Stimulated activated CD8-positive, alpha-beta memory T cell treated with anti-CD3 and anti-CD28 coated beads, Interleukin-4, amount 100 ng/mL, for 48 hours (primary cell): Measurements from ENCODE around the gene ATXN7.
A peak's percentile ranks its signal among the peaks of the same experiment; 100 is the strongest.

ENCODE experiments used
- DNase-seq: peaks from one replicate; pipeline ENCODE4 v3.0.0-alpha.2; 2020

ATXN7 gene

DNA sequence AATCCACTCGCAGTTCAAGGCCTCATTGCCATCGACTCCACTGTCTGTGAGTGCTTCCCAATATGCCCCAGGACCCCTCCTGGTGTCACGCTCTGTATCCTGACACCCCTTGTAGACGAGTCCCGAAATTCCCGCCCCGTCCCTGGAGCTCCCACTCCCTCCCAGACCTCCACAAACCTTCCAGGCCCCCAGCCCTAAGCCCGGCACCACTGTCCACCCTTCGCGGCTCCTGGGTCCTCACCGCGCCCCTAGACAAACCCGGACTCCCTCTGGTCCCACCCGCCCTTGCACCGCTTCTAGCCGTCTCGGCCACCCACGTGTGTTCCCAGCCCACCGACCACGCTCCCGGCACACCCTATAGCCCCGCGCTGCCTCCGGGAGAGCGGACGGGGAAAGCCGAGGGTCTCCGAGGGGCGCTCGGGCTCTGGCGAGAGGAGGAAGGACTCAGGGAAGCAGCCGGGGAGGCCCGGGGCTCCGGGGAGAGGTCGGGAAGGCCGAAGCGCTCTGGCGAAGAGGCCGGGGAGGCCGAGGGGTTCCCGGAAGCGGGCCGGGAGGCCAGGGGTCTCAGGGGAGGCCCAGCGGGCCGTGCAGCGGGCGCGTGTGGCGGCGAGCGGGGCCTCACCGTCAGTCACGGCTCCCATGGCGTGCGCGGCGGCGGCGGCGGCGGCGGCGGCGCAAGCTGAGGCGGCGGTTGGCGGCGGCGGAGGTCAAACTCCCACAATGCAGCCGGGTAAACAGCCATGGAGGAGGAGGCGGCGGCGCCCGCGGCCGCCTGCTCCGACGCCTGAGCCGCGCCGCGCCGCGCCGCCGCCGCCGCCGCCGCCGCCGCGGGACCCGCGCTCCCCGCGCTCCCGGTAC lies at the start of gene ATXN7, which contains the start of gene THOC7:
Gene ATXN7, plus strand, starts transcription at position 718 of the 858 bp plus-strand sequence. CDS start 48,732 bp downstream, outside the sequence.
Gene THOC7, minus strand, starts transcription at position 656 of the 858 bp plus-strand sequence. Its CDS starts 15 bp downstream, at position 641.
- DNase-seq, result peak; percentile 75

GRCh38 chr3:63814237-63814636 lies 49.4 kb upstream of the ATXN7 start:
- no peak for DNase-seq

GRCh38 chr3:63817225-63817624 lies 46.4 kb upstream of the ATXN7 start:
- DNase-seq, result no peak

DNA sequence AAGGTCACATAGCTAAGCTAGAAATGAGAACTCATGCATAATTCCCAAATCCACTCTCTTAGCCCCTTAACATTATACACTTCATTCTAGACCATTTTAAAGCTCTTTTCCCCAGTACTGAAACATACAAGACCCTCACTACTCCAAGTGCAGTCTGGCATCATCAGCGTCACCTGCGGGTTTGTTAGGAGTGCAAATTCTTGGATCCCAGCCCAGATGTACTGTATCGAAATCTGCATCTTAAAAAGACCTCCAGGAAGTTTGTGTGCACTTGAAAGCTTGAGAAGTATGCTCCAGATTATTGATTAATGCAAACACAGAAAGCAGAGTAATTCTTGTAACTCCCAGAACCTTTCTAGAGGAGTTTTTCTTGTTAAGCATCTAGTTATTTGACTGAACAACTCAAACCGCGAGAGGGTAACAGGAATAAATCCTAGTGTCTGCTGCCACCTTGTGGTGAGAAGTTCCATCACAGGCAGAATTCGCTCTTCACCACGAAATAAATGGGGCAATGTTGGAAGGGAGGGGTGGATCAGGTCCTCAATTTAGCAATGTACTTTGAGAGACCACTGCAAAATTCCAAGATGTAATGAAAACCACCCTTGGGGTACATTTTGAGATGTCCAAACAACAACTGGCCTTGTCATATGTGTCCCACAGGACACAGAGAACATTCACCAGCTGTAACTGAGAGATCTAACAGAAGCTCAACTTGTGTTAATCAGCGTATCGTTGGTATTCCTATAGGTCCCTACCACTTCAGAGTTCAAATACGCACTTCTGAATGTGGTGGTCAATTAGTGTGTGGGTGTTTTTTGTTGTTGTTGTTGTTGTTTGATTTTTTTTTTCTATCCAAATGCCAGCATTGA lies 45.2 kb upstream of the ATXN7 start:
- DNase-seq, result peak; percentile 74

GRCh38 chr3:63819151-63819398 lies 44.6 kb upstream of the ATXN7 start, which contains the start of gene C3orf49:
C3orf49 (plus strand) TSS chr3:63819299; CDS start chr3:63819472, 173 bp downstream.
- DNase-seq, result no peak

DNA sequence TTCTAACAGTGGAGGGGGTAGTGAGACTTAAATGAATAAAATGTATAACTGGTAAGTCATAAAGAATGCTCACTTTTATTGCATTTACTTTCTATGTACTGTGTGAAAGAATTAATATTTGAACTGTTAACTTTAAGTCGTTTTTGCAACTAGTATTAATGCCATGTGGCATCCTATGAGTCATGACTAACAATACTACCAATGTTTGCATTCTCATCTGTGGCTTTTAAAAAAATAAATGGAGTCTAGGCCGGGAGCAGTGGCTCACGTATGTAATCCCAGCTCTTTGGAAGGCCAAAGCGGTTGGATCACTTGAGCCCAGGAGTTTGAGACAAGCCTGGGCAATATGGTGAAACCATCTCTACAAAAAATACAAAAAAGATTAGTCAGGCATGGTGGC lies 39.4 kb upstream of the ATXN7 start:
- DNase-seq, result no peak

DNA sequence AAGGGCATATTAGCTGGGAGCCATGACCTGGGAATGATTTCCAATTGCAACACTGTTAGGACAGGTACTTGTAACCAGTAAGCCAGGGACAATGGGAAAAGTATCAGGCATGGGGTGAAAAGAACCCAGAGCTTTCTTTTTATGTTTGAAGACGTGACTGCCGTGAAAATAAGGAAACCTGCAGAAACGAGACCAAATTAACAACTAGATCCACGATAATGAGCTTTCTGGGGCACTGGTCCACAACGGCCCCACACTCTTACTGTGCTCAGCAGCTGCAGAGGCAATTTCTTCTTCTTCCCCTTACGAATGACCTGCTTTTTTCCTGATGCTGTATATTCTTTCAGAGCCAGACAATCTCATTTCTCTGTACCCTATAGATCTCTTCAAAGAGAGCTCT lies 33.1 kb upstream of the ATXN7 start:
- DNase-seq, result no peak

GRCh38 chr3:63832395-63832794 lies 31.3 kb upstream of the ATXN7 start:
- DNase-seq, result no peak

- no peak for DNase-seq
Observed at GRCh38 chr3:63841704-63842103, 22.0 kb upstream of the ATXN7 start.

DNA sequence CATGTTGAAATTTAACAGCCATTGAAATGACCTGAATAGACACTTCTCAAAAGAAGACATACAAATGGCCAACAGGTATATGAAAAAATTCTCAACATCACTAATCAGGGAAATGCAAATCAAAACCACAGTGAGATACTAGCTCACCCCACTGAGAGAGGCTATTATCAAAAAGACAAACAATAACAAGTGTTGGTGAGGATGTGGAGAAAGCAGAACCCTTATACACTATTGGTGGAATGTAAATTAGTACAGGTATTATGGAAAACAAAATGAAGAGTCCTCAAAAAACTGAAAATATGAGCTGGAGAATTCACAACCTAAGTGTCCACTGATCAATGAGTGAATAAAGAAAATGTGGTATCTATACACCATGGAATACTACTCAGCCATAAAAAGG lies 21.5 kb upstream of the ATXN7 start:
- DNase-seq, result no peak

- no peak for DNase-seq
Observed at GRCh38 chr3:63845215-63845614, 18.5 kb upstream of the ATXN7 start.

DNA sequence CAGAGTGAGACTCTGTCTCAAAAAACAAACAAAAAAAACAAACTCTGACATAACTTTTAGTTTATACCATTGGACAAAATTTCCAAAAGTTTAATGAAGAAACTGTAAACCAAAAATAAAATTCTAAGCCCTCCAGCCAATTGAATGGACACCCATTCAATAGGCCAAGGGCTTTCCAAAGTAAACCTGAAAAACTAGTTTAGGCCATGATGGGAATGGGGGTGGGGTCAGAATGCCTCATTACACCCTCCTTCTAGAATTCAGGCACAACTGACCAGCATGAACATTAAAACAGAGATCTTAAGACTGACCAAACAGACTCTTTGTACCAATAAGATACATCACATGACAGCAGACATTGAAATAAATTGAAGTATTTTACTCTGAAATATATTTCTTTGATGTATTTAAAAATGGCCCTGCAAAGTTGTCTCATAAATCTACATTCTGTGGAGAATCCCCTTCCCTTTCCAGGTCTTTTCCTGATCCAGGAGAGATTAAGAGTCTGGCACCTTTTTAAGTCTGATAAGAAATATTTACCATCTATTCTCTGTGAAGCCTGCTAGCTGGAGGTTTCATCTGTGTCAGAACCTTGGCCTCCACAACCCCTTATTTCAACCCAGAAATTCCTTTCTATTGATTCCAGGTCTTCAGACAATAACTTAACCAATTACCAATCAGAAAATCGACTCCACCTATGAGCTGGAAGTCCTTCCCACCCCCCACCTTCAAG lies 15.8 kb upstream of the ATXN7 start:
- DNase-seq, result no peak

DNA sequence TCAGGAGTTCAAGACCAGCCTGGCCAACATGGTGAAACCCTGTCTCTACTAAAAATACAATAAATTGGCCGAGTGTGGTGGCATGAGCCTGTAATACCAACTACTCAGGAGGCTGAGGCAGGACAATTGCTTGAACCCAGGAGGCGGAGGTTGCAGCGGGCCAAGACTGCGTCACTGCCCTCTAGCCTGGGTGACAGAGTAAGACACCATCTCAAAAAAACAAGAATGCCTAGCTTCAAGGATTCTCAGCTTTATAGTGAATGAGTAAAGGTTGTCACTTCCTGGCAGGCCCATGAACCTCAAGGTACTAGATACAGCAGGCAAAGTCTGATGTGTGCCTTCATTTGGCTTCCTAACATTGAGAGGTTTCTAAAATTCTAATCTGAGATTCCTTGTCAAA lies 14.5 kb upstream of the ATXN7 start:
- DNase-seq, result no peak

GRCh38 chr3:63851287-63851686 lies 12.4 kb upstream of the ATXN7 start:
- no peak for DNase-seq

DNA sequence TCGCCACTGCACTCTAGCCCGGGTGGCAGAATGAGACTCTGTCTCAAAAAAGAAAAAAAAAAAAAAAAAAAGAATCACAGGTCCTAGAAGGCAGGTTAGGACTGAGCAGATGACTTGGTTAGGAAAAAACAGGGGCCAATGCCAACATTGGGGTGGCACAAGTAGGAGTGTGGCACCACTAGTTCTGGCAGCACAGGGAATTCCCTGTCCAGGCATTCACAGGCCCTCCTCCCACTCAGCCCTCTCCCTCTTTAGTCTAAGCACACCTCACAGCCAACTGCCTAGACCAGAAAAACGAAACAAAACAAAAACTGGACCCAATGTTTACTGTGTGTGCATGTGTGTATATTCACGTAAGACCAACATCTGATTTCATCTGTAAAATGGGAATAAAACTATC lies 10.6 kb upstream of the ATXN7 start:
- no peak for DNase-seq

DNA sequence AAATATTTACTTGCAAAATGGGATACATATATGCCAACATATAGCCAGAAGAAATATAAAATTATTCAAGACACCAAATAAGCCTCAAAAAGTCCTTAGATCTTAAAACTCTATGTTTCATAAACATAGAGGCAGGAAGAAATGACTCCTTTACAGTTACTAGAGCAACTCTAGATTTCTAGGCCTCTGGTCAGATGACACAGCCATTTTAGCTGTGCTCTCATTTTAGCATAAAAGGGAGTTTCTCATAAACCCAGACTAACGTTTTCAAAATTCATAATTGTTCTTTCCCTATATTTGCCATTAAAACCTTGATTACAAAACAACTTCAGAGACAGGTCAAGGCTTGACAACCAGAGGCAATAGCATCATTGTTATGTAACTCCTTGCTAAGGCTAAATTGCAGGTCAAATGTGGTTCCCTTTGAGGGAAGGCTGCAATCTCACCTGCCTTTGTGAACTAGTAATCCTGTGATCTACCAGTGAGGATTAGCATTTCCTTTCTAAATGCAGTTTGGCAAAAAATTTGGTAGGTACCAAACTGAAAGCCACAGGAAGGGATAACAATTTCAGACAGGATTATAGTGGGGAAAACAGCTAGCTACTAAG lies 8.2 kb upstream of the ATXN7 start:
- no peak for DNase-seq

DNA sequence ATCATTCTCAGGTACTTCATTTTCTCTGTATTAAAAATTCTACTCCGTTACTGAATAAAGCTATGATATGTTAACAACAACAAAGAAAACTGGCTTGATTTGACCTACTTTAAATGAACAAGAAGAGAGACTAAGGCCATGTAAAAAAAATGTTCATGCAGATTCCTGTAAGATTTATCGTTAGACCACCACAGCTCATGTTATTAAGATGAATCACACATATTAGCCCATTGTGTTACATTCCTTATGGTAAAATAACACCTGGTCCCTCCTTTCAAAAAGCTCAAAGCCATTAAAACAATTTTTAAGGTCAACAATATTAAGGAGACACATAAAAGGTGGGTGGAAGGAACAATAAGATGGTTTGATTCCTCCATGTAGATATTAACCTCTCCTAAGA lies 6.4 kb upstream of the ATXN7 start:
- no peak for DNase-seq

DNA sequence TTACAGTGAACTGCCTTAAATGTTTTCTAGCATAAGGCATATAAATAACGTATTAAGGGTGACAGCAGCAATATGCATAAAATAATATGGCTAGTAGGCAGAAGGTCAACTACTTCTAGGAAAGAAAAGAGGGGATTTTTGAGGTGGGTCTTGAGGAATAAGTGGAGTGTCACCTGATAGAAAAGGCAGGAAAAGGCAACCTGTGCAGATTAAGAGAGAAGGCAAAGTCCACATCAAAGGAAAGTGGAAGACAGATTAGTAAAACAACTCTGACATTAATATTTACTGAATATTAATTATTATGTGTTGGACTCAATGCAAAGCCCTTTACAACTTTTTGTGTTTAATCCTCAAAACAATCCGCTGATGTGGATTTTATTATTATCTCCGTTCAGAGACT lies 2.9 kb upstream of the ATXN7 start:
- DNase-seq, result no peak

DNA sequence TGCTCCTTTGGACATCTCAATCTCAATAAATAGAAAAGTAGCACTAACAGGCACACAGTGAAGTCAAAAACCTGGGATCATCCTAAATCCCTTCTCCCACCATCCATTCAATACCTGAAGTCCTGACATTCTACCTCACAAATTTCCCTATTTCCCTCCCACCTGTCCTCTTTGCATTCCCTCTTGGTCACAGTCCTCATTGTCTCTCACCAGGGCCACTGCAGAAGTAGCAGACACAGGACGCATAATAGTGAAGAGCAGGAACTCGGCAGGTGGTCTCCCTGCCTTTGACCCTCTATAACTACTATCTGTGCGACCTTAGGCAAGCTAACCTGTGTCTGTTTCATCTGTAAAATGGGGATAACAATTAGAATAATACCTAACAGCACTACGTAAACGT lies 2.4 kb upstream of the ATXN7 start:
- no peak for DNase-seq

DNA sequence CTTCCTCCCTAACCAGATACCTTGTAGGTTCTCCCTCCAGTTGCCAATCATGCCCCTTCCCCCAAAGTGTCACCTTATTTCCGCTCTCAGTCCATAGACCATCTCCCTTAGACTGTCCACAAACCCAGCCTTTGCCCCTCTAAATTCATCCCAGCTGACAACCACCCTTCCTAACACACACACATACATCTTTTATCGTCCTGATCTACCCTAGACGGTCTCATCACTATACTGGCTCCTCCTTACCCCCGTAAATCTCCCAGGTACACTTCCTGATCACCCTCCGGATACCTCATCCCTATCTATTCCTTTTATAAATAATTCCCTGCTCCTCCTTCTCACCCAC lies 890 bp upstream of the ATXN7 start:
- no peak for DNase-seq

DNA sequence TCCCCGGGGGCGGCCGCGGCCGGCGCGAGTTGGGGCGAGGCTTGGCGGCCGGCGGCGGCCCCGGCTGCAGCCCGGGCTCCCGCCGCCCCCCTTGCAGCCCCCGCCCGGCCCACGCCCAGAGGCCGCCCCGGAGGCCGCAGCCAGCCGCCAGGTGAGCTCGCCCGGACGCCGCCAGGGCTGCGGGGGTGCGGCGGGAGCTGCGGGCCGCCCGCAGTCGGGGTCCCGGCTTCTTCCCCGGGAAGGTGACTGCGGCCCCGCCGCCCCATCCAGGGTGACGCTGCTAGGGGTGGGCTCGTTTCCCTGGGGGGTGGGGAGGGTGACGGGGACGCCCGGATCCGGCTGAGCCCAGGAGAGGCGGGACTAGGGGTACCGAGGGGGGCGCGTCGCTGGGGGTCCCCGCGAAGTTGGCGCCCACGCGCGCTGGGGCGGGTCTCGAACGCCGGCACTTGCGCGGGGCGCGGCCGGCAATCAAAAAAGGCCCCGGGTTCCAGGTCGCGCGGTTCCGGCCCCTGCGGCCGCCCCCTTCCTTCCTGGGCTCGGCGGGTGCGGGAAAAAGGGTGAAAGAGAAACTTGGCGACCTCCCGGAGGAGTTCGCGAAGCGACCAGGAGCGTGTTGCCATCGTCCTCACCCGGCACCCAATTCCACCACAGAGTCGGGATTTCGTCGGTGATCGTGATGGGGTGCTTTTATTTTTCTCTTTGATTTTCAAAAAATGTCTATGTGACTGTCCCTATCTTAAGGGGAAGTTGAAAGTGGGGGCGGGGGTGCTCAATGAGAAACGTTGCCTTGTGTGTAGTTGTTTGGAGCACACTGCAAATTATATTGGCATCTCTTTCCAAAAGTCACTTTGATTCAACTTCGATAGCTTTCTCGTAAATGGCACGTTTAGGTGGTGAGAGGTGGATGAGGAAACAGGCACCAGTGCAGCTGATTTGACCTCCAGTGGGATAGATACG lies 619 bp downstream of the ATXN7 start:
- peak; percentile 63 for DNase-seq

- DNase-seq, result no peak
Observed at GRCh38 chr3:63864965-63865327, 1.3 kb downstream of the ATXN7 start.
